Mesodermal cell (in vitro differentiated cells): ENCODE measurements around the gene LY6G5B.

ENCODE experiments used
- H3K27ac ChIP-seq: 2 replicates; pipeline ENCODE4 v1.7.0; 2013; ENCODE audit warnings: mild to moderate bottlenecking, low read depth, low read length, moderate library complexity; ENCODE audit not compliant: severe bottlenecking
- H3K36me3 ChIP-seq: 2 replicates; pipeline ENCODE4 v1.7.1; 2013; ENCODE audit warnings: mild to moderate bottlenecking, low read length, moderate library complexity; ENCODE audit not compliant: control insufficient read depth, insufficient read depth
- H3K4me1 ChIP-seq: one replicate; pipeline ENCODE4 v1.7.1; 2013; ENCODE audit warnings: mild to moderate bottlenecking, low read length; ENCODE audit not compliant: insufficient read depth, control insufficient read depth, poor library complexity, severe bottlenecking
- H3K4me3 ChIP-seq: 2 replicates; pipeline ENCODE4 v1.7.0; 2013; ENCODE audit warnings: low read length, control low read depth, mild to moderate bottlenecking; ENCODE audit not compliant: insufficient read depth, poor library complexity, severe bottlenecking; ENCODE audit errors: extremely low read depth
- H3K9me3 ChIP-seq: 2 replicates; pipeline ENCODE4 v1.7.1; 2013; ENCODE audit warnings: mild to moderate bottlenecking, low read length, moderate library complexity; ENCODE audit not compliant: control insufficient read depth
- WGBS, 2 experiments: methylation state at CpG; one replicate each; pipeline ENCODE4 v1.1.5; 2013; ENCODE audit warnings: missing lambda C conversion rate in 2 of 2; ENCODE audit not compliant: insufficient coverage in 2 of 2; 5-methylcytosine and 5-hydroxymethylcytosine counted together

Gene LY6G5B

GRCh38 chr6:31658158-31658688 is 11.6 kb upstream of the LY6G5B start:
- Histone ChIP-seq H3K9me3 (no peaks in the 10 kb centered on the region), H3K4me3 (no peak overlapping the region), H3K4me1 (peaks cover 21% of the 10 kb centered on the region), H3K27ac (no peak overlapping the region), H3K36me3 (peaks cover 42% of the 10 kb centered on the region)
- WGBS, 2 experiments, result 83 to 100% methylated on average over 2 of the region's 4 CpGs

- Histone ChIP-seq H3K27ac (no peak overlapping the region), H3K4me1 (peaks cover 26% of the 10 kb centered on the region), H3K4me3 (peak overlapping the region; percentile 84), H3K36me3 (peaks cover 48% of the 10 kb centered on the region), H3K9me3 (no peaks in the 10 kb centered on the region)
- WGBS, 2 experiments, result 95 to 100% methylated on average over 11 to 13 of the region's 13 CpGs
These were observed 10.7 kb upstream of the LY6G5B start for GRCh38 chr6:31658983-31659648.

DNA sequence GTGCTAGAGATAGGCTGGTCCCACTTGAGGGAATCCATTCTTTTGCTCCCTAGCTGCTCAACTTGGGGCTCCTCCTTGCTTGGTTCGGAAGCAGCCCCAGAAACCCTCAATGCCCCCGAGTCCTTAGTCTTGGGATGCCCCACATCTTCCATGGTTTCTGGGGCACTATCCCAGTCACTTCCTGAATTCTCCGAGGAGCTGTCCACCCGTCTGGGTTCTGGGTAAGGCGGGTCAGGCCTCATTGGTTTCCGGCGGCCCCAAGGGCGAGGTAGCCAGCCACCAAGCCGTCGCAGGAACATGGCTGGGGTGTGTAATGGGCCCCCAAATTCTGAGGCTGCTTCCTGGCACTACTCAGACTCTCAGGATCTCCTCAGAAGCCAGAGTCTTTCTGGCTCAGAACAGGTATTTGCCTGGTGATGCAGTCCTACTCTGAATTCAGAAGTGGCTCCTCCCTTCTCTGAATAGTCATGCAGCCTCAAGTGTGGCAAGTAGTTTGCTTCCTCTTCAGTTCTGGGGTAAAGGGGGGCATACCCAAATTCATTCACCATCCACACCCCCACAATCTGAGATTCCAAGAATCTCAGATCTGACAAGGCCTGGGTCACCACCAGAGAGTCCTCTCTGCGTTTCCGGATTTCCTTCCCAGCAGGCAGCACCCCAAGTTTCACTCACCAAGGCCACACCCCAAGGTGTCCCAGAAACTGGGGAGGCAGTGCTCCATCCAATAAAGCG is 10.0 kb upstream of the LY6G5B start:
- Histone ChIP-seq H3K9me3 (no peaks in the 10 kb centered on the region), H3K4me1 (peaks cover 29% of the 10 kb centered on the region), H3K27ac (peak overlapping the region; percentile 64), H3K4me3 (peak overlapping the region; percentile 84), H3K36me3 (peaks cover 48% of the 10 kb centered on the region)
- 62 to 64% methylated on average over 10 to 12 of the region's 13 CpGs for WGBS, 2 experiments

DNA sequence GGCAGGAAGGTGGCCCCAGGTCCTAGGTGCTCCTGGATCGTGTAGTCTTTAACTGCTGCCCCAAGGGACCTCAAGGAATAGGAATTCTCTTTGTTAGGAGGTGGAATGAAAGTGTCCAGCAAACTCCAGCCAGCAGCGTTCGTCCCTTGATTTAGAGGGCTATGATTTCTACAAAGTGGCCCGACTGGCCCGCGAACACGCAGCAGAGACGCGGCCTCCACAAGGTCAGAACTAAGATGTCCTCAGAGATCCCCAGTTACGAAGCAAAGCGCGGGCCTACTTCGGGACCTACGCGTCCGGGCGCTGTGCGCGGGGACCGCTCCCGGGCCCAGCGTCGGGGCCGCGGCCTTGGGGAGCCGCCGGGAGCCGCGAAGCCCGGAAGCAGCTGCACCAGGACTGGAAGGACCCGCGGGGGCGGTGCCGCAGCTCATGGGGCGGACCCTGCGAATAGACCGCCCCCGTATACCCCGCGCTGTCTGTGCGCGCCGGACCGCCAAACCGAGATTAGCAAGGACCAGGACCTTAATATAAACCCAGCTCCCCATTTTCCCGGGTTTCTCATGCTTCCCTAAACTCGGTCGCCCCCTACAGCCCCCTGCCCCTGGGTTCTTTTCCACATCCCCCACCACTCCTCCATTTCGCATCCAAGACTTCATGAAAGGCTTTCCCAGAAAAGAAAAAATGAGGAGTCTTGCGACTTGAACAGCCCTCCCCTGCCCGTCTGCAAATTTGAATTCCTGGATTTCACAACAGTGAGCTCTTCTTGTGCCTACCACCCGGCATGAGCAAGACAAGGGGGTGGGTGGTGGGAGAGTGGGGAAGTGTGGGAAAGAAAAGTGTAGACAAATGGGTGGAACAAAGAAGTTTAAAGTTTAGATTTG is 9.2 kb upstream of the LY6G5B start, which contains the start of gene C6orf47:
C6orf47 (minus strand) TSS at position 398 of the 881 bp plus-strand sequence. CDS start 831 bp downstream, outside the sequence.
- no peaks in the 10 kb centered on the region for H3K9me3 ChIP-seq
- H3K27ac ChIP-seq, result peak within 1 kb of the TSS; percentile 64
- H3K36me3 ChIP-seq, result peaks cover 48% of the 10 kb centered on the region
- H3K4me3 ChIP-seq, result peak within 1 kb of the TSS; percentile 84
- H3K4me1 ChIP-seq, result peaks cover 29% of the 10 kb centered on the region
- WGBS, 2 experiments, result 1% methylated on average over 50 of the region's 52 CpGs

- peak overlapping the region; percentile 84 for H3K4me3 ChIP-seq
- H3K36me3 ChIP-seq, result peaks cover 46% of the 10 kb centered on the region
- H3K9me3 ChIP-seq, result no peaks in the 10 kb centered on the region
- H3K4me1 ChIP-seq, result peaks cover 29% of the 10 kb centered on the region
- 92 to 98% methylated on average over 5 to 9 of the region's 12 CpGs for WGBS, 2 experiments
- peak overlapping the region; percentile 64 for H3K27ac ChIP-seq
These were observed 8.3 kb upstream of the LY6G5B start for GRCh38 chr6:31661262-31662123.

DNA sequence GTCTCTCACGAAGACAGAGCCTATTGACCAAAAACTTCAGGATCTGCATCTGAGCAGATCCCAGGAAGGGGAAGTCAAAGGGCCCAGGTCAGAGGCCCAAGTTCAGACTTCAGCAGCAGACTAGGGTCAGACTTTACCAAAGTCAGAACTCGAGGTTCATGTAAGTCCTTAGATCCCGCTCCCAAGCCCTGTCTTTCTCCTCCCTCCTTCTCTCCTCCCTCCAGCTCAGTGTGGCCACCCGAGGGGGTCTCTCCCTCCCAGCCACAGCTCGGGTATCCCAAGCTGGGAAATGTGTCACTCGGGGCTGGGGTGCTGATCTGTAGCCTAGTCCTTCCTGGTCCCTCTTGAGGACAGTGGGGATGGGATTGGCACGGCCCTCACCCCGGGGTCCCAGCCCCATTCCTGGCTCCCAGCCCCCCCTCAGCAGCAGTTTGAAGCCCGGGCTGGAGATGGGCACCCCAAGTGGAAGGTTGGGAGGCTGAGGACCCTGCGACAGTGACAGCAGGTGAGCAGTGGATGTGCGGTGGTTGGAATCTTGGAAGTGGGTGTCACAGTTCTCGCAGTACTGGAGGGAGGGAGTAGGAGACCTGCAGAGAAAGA is 7.6 kb upstream of the LY6G5B start:
- H3K4me3 ChIP-seq, result no peak overlapping the region
- H3K9me3 ChIP-seq, result no peaks in the 10 kb centered on the region
- no peak overlapping the region for H3K27ac ChIP-seq
- peaks cover 45% of the 10 kb centered on the region for H3K36me3 ChIP-seq
- WGBS, 2 experiments, result 90 to 94% methylated on average over 6 to 8 of the region's 12 CpGs
- H3K4me1 ChIP-seq, result peaks cover 33% of the 10 kb centered on the region

DNA sequence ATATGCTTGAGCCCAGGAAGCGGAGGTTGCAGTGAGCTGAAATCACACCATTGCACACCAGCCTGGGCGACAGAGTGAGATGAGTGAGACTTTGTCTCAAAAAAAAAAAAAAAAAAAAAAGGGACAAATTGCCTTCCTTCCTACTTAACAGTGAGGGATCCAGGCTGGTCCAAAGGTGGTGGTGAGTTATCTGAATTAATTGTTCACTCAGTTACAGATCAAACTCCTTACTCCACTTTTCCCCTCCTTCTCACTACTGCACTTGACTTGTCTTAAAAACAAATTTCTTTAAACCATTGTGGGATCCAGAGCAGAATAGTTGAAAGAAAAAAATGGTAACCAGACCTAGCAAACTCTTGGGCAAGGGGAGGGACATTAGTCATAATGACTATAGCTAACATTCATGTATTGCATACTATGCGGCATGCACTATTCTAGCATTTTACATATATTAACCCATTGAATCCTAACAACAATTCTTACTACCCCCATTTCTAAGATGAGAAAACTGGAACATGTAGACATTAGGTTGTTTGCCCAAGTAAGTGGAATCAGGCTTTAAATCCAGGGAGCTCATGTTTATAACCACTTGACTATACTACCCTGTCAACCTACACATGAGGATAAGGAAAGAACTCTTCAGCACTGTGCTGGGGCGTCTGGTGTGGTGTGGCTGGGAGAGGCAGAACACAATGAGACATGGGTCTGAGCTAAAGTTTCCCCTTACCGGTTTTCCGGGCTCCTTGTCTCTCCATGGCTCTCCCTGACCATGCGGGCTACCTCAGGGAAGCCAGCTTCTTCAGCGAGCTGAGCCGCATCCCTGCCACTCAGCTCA is 6.4 kb upstream of the LY6G5B start:
- H3K4me3 ChIP-seq, result peak overlapping the region; percentile 79
- peaks cover 50% of the 10 kb centered on the region for H3K36me3 ChIP-seq
- H3K4me1 ChIP-seq, result peaks cover 33% of the 10 kb centered on the region
- WGBS, 2 experiments, result 63 to 82% methylated on average over 4 to 5 of the region's 9 CpGs
- H3K27ac ChIP-seq, result peak overlapping the region; percentile 96
- no peaks in the 10 kb centered on the region for H3K9me3 ChIP-seq

DNA sequence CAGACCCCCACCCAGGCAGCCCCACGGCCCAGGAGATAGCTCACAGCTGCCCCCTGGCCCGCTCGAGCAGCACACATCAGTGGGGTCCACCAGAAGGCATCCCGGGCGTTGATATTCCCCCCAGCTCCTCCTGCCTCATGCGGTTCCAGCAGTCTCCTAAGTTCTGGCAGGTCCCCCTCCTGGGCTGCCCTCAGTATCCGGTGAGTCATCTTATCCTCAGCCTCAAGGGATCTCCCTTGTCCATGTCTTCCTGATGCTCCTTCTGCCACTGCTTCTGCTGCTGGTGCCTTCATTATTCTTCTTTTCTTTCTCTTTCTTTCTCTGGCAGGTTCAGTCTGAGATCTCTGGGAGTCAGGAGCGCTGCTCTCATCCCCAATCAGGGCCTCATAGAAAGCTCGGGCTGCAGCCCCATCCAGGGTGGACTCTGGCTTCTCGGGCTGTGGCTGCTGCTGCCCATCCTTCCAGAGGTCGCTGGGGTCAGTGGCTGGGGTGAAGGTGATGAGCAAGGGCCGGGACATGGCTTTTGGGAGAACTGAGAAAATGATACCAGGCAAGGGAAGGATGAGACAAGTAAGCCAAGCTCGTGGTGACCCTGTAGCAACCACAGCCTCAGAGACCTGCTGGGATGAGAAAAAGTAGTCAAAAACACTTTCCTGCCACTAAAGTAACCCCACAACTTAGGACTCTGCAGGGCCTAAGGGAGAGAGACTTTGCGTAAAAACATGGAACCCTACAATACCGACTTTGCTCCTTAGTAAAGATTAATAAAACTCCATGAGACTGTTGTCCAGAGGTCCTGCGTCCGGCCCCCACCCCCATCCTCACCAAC is 5.6 kb upstream of the LY6G5B start:
- H3K27ac ChIP-seq, result peak overlapping the region; percentile 96
- H3K4me1 ChIP-seq, result peaks cover 26% of the 10 kb centered on the region
- peaks cover 50% of the 10 kb centered on the region for H3K36me3 ChIP-seq
- no peaks in the 10 kb centered on the region for H3K9me3 ChIP-seq
- WGBS, 2 experiments, result 27 to 38% methylated on average over 10 to 13 of the region's 17 CpGs
- peak overlapping the region; percentile 79 for H3K4me3 ChIP-seq
